H9 (cell line): ENCODE measurements around the gene SPTA1. TPM values are rescaled to one million over a fixed set of nuclear protein-coding genes. Genes with fewer than 3 reads are reported as not detected.

ENCODE experiments used
- DNase-seq: peaks from one replicate; pipeline ENCODE4 v3.0.0-alpha.2; 2017
- H2AFZ ChIP-seq: one replicate; pipeline ENCODE4 v1.6.1; 2013; ENCODE audit warnings: mild to moderate bottlenecking, low read length, control low read depth, moderate library complexity
- H2AK5ac ChIP-seq: 2 replicates; pipeline ENCODE4 v1.6.1; 2013; ENCODE audit warnings: low read length, control low read depth, mixed read lengths; ENCODE audit not compliant: insufficient read length
- H2BK120ac ChIP-seq: one replicate; pipeline ENCODE4 v1.6.1; 2013; ENCODE audit warnings: low read depth, mild to moderate bottlenecking, low read length, control low read depth, inconsistent platforms; ENCODE audit not compliant: poor library complexity, severe bottlenecking
- H2BK12ac ChIP-seq: 2 replicates; pipeline ENCODE4 v1.6.1; 2013; ENCODE audit warnings: low read length, control low read depth, mixed read lengths, low read depth; ENCODE audit not compliant: insufficient read length
- H2BK15ac ChIP-seq: 2 replicates; pipeline ENCODE4 v1.6.1; 2013; ENCODE audit warnings: low read depth, low read length, control low read depth
- H2BK20ac ChIP-seq: one replicate; pipeline ENCODE4 v1.6.1; 2013; ENCODE audit warnings: low read depth, mild to moderate bottlenecking, low read length, control low read depth, inconsistent platforms; ENCODE audit not compliant: poor library complexity, severe bottlenecking
- H2BK5ac ChIP-seq: 2 replicates; pipeline ENCODE4 v1.6.1; 2013; ENCODE audit warnings: low read length, control low read depth, mixed read lengths; ENCODE audit not compliant: insufficient read length
- H3K14ac ChIP-seq: 2 replicates; pipeline ENCODE4 v1.6.1; 2013; ENCODE audit warnings: low read length, control low read depth; ENCODE audit not compliant: insufficient read depth
- H3K18ac ChIP-seq: 2 replicates; pipeline ENCODE4 v1.6.1; 2013; ENCODE audit warnings: low read depth, mild to moderate bottlenecking, mixed read lengths, low read length, control low read depth; ENCODE audit not compliant: insufficient read length
- H3K23ac ChIP-seq: 2 replicates; pipeline ENCODE4 v1.6.1; 2013; ENCODE audit warnings: low read length, control low read depth, mixed read lengths, low read depth; ENCODE audit not compliant: insufficient read length
- H3K23me2 ChIP-seq: 2 replicates; pipeline ENCODE4 v1.6.1; 2013; ENCODE audit warnings: low read depth, mild to moderate bottlenecking, mixed read lengths, low read length, control low read depth; ENCODE audit not compliant: insufficient read length, poor library complexity, severe bottlenecking
- H3K27ac ChIP-seq: 2 replicates; pipeline ENCODE4 v1.5.1; 2013; ENCODE audit warnings: low read length, control low read depth, mixed read lengths, low read depth; ENCODE audit not compliant: insufficient read length
- H3K27me3 ChIP-seq: 2 replicates; pipeline ENCODE4 v1.6.1; 2013; ENCODE audit warnings: low read length, control low read depth, inconsistent platforms; ENCODE audit not compliant: insufficient read depth
- H3K4ac ChIP-seq: 2 replicates; pipeline ENCODE4 v1.6.1; 2013; ENCODE audit warnings: low read depth, mild to moderate bottlenecking, control low read depth, inconsistent platforms, low read length, moderate library complexity
- H3K4me1 ChIP-seq: 2 replicates; pipeline ENCODE4 v1.6.1; 2013; ENCODE audit warnings: low read length, control low read depth, inconsistent platforms; ENCODE audit not compliant: insufficient read depth
- H3K4me2 ChIP-seq: 2 replicates; pipeline ENCODE4 v1.6.1; 2013; ENCODE audit warnings: low read length, control low read depth, mixed read lengths; ENCODE audit not compliant: insufficient read length, insufficient read depth
- H3K56ac ChIP-seq: 2 replicates; pipeline ENCODE4 v1.6.1; 2013; ENCODE audit warnings: low read depth, mild to moderate bottlenecking, mixed read lengths, low read length, control low read depth; ENCODE audit not compliant: insufficient read length
- H3K79me1 ChIP-seq: 2 replicates; pipeline ENCODE4 v1.6.1; 2013; ENCODE audit warnings: low read depth, mild to moderate bottlenecking, moderate library complexity, low read length, control low read depth, inconsistent platforms; ENCODE audit not compliant: insufficient read depth, poor library complexity, severe bottlenecking
- H3K79me2 ChIP-seq: 2 replicates; pipeline ENCODE4 v1.6.1; 2013; ENCODE audit warnings: low read length, control low read depth, inconsistent platforms; ENCODE audit not compliant: insufficient read depth
- H3K9ac ChIP-seq: 2 replicates; pipeline ENCODE4 v1.6.1; 2013; ENCODE audit warnings: low read length, control low read depth, mixed read lengths; ENCODE audit not compliant: insufficient read length; ENCODE audit errors: extremely low read depth
- H3K9me3 ChIP-seq: one replicate; pipeline ENCODE4 v1.6.1; 2013; ENCODE audit warnings: low read depth, low read length, inconsistent platforms; ENCODE audit not compliant: control insufficient read depth
- H3T11ph ChIP-seq: one replicate; pipeline ENCODE4 v1.6.1; 2013; ENCODE audit warnings: mild to moderate bottlenecking, low read length, control low read depth, inconsistent platforms
- H4K20me1 ChIP-seq: one replicate; pipeline ENCODE4 v1.6.1; 2013; ENCODE audit not compliant: control insufficient read depth, insufficient read length, insufficient read depth
- H4K5ac ChIP-seq: 2 replicates; pipeline ENCODE4 v1.6.1; 2013; ENCODE audit warnings: low read depth, mild to moderate bottlenecking, mixed read lengths, low read length, control low read depth; ENCODE audit not compliant: insufficient read length
- H4K8ac ChIP-seq: replicated peaks from 2 replicates; pipeline ENCODE4 v1.6.1; 2013; ENCODE audit warnings: low read length, control low read depth, mixed read lengths, low read depth; ENCODE audit not compliant: insufficient read length
- H4K91ac ChIP-seq: 2 replicates; pipeline ENCODE4 v1.6.1; 2013; ENCODE audit warnings: low read depth, mild to moderate bottlenecking, moderate library complexity, mixed read lengths, low read length, control low read depth; ENCODE audit not compliant: insufficient read length
- H3K27ac Mint-ChIP-seq, 3 experiments: 2 replicates in 2 of 3; 3 replicates in 1 of 3; pipeline ENCODE4 v1.8.0; 2020 to 2021; ENCODE audit warnings: mixed read lengths in 3 of 3, mild to moderate bottlenecking in 1 of 3, moderate library complexity in 1 of 3
- H3K27me3 Mint-ChIP-seq: 2 replicates; pipeline ENCODE4 v1.8.0; 2021; ENCODE audit warnings: low read depth, mild to moderate bottlenecking, moderate library complexity, mixed read lengths
- H3K36me3 Mint-ChIP-seq, 3 experiments: 2 replicates in 2 of 3; 3 replicates in 1 of 3; pipeline ENCODE4 v1.8.0; 2020 to 2021; ENCODE audit warnings: low read depth in 3 of 3, mixed read lengths in 3 of 3; ENCODE audit not compliant: insufficient read depth in 1 of 3
- H3K4me1 Mint-ChIP-seq, 2 experiments: 2 replicates each; pipeline ENCODE4 v1.8.0; 2020; ENCODE audit warnings: mixed read lengths in 2 of 2
- H3K4me3 Mint-ChIP-seq, 2 experiments: 2 replicates in 1 of 2; 3 replicates in 1 of 2; pipeline ENCODE4 v1.8.0; 2020 to 2021; ENCODE audit warnings: mild to moderate bottlenecking in 2 of 2, mixed read lengths in 2 of 2, moderate library complexity in 1 of 2
- H3K9me3 Mint-ChIP-seq, 2 experiments: 2 replicates in 1 of 2; 3 replicates in 1 of 2; pipeline ENCODE4 v1.8.0; 2020; ENCODE audit warnings: mild to moderate bottlenecking in 2 of 2, mixed read lengths in 2 of 2, moderate library complexity in 1 of 2
- CTCF ChIP-seq: fragments of 200-600 bp; sonication (generic); conservative IDR thresholded peaks from 3 replicates; pipeline ENCODE4 v1.8.0; 2021; ENCODE audit warnings: antibody characterized with exemption, mild to moderate bottlenecking
- WGBS: extraction: QIAGEN DNeasy Blood & Tissue Kit; methylation state at CpG from one replicate; pipeline ENCODE4 v1.1.7; 2013; ENCODE audit warnings: missing lambda C conversion rate, low lambda C conversion rate, mixed read lengths; ENCODE audit not compliant: insufficient read length; ENCODE audit errors: extremely low coverage; 5-methylcytosine and 5-hydroxymethylcytosine counted together
- total RNA-seq: library from RNA; stranded (reverse); gene quantifications from 2 replicates; pipeline ENCODE4 v1.2.1, GENCODE V29; 2021

The SPTA1 gene
- total RNA-seq, 1 experiment from 2014 or later = not detected

- H2BK5ac ChIP-seq = no peak overlapping the region
- H3K14ac ChIP-seq = no peak overlapping the region
- H3K4ac ChIP-seq = no peak overlapping the region
- no peaks in the 10 kb centered on the region for H3K4me1 ChIP-seq
- no peak overlapping the region for H2BK12ac ChIP-seq
- H3K27me3 ChIP-seq = no peaks in the 10 kb centered on the region
- no peaks in the 10 kb centered on the region for H3K79me2 ChIP-seq
- no peak overlapping the region for H3K56ac ChIP-seq
- no peak overlapping the region for H2BK120ac ChIP-seq
- no peak overlapping the region for H2BK15ac ChIP-seq
- H3K79me1 ChIP-seq = no peaks in the 10 kb centered on the region
- no peak overlapping the region for H3K9ac ChIP-seq
- no peak overlapping the region for H4K8ac ChIP-seq
- no peak overlapping the region for H4K91ac ChIP-seq
- H3K27me3 Mint-ChIP-seq = no peaks in the 10 kb centered on the region
- H2AFZ ChIP-seq = no peak overlapping the region
- no peak overlapping the region for H3K18ac ChIP-seq
- no peak overlapping the region for H3K27ac ChIP-seq
- H3K4me3 Mint-ChIP-seq = no peak overlapping the region
- no peaks in the 10 kb centered on the region for H4K20me1 ChIP-seq
- H3K23ac ChIP-seq = no peak overlapping the region
- no peak overlapping the region for H3K4me2 ChIP-seq
- no peaks in the 10 kb centered on the region for H3K23me2 ChIP-seq
- H2BK20ac ChIP-seq = no peak overlapping the region
- H2AK5ac ChIP-seq = no peak overlapping the region
- H4K5ac ChIP-seq = no peak overlapping the region
- H3K4me1 Mint-ChIP-seq = no peaks in the 10 kb centered on the region
- no peak for DNase-seq
- no peaks in the 10 kb centered on the region for H3K36me3 Mint-ChIP-seq
- peaks cover 4 to 13% of the 10 kb centered on the region in 2 experiments; a peak in 4 of 5 replicates for H3K9me3 Mint-ChIP-seq
- peaks cover 10% of the 10 kb centered on the region for H3K9me3 ChIP-seq
- no CpG with 5 or more reads among the region's 4 CpGs for WGBS
- TF ChIP-seq CTCF = no peak
- no peak overlapping the region for H3K27ac Mint-ChIP-seq
- no peak overlapping the region for H3T11ph ChIP-seq
Observed at GRCh38 chr1:158638146-158638545, 48.4 kb downstream of the SPTA1 start.
